ENCODE results near the gene MSH3.
"Not testable (repeated sequence)": the region's sequence is repeated elsewhere in the genome, so short reads cannot be mapped to it uniquely, and the experiment has no call there.

MSH3 gene

DNA sequence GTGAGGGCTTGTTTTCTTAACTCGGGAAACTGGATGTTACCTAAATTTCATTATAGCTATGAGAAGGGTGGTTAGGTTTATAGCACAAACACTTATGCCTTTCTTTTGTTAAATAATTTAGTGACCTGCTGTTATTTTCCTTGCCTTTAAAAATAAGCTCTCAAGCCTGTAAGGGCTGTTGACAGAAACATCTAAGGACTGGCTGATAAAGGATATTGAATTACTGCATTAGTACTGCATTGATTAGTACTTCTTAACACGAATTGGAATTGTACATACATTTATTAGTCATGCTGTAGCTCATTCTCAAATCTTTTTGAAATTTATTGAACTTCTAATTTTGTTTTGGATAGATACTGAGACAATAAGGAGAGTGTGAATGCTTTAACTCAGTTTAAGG lies 85.4 kb downstream of the MSH3 start:
- TF ChIP-seq, protein P1, sequence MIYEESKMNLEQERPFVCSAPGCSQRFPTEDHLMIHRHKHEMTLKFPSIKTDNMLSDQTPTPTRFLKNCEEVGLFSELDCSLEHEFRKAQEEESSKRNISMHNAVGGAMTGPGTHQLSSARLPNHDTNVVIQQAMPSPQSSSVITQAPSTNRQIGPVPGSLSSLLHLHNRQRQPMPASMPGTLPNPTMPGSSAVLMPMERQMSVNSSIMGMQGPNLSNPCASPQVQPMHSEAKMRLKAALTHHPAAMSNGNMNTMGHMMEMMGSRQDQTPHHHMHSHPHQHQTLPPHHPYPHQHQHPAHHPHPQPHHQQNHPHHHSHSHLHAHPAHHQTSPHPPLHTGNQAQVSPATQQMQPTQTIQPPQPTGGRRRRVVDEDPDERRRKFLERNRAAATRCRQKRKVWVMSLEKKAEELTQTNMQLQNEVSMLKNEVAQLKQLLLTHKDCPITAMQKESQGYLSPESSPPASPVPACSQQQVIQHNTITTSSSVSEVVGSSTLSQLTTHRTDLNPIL (CRISPR knock-in tag; IDR thresholded peaks at IDR 0.05; ENCODE audit: low read depth), result no peak
- no peak for TF ChIP-seq ESRRG (CRISPR knock-in tag; IDR thresholded peaks at IDR 0.05)
- TF ChIP-seq ARNTL (CRISPR knock-in tag; IDR thresholded peaks at IDR 0.05; ENCODE audit: borderline replicate concordance, low read depth), result no peak
- no peak for ATAC-seq

- not testable (repeated sequence) for ATAC-seq
These were observed 86.0 kb downstream of the MSH3 start for GRCh38 chr5:80740488-80740887.

DNA sequence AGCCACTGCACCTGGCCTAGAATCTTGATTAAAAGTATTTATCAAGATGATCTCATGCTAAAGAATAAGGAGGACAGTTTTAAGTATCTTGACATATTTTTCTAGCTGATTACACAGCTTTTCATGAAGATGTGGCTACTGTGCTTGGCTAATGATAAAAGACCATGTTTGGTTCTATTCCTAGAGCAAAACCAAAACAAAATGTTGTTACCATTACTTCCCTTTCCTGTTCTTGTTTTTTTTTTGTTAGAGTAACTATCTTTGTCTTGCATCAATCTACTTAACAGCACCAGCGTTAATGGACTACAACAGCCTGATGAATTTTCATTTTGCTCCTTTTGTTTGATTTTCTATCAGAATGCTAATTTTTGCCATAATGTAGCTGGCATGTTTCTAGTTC lies 86.5 kb downstream of the MSH3 start:
- no peak for TF ChIP-seq TCF4 (CRISPR knock-in tag; IDR thresholded peaks at IDR 0.05; ENCODE audit: borderline replicate concordance)
- TF ChIP-seq, protein P2, sequence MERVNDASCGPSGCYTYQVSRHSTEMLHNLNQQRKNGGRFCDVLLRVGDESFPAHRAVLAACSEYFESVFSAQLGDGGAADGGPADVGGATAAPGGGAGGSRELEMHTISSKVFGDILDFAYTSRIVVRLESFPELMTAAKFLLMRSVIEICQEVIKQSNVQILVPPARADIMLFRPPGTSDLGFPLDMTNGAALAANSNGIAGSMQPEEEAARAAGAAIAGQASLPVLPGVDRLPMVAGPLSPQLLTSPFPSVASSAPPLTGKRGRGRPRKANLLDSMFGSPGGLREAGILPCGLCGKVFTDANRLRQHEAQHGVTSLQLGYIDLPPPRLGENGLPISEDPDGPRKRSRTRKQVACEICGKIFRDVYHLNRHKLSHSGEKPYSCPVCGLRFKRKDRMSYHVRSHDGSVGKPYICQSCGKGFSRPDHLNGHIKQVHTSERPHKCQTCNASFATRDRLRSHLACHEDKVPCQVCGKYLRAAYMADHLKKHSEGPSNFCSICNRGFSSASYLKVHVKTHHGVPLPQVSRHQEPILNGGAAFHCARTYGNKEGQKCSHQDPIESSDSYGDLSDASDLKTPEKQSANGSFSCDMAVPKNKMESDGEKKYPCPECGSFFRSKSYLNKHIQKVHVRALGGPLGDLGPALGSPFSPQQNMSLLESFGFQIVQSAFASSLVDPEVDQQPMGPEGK (CRISPR knock-in tag; IDR thresholded peaks at IDR 0.05; ENCODE audit: borderline replicate concordance), result no peak
- TF ChIP-seq SNAI2 (CRISPR knock-in tag; IDR thresholded peaks at IDR 0.05), result no peak
- no peak for TF ChIP-seq ZNF8 (CRISPR knock-in tag; IDR thresholded peaks at IDR 0.05)
- no peak for TF ChIP-seq ZNF70 (CRISPR knock-in tag; IDR thresholded peaks at IDR 0.05)
- TF ChIP-seq ZFP3 (CRISPR knock-in tag; IDR thresholded peaks at IDR 0.05), result no peak
- TF ChIP-seq ARNTL (CRISPR knock-in tag; IDR thresholded peaks at IDR 0.05; ENCODE audit: borderline replicate concordance, low read depth), result no peak
- no peak for TF ChIP-seq CSDC2 (CRISPR knock-in tag; IDR thresholded peaks at IDR 0.05)
- no peak for TF ChIP-seq TSHZ2 (CRISPR knock-in tag; IDR thresholded peaks at IDR 0.05)
- TF ChIP-seq TOX (CRISPR knock-in tag; IDR thresholded peaks at IDR 0.05; ENCODE audit: borderline replicate concordance), result no peak
- no peak for TF ChIP-seq BACH2 (CRISPR knock-in tag; IDR thresholded peaks at IDR 0.05; ENCODE audit: borderline replicate concordance)
- TF ChIP-seq ZC3H10 (CRISPR knock-in tag; IDR thresholded peaks at IDR 0.05), result no peak
- no peak for TF ChIP-seq ESRRG (CRISPR knock-in tag; IDR thresholded peaks at IDR 0.05)
- TF ChIP-seq, protein P3, sequence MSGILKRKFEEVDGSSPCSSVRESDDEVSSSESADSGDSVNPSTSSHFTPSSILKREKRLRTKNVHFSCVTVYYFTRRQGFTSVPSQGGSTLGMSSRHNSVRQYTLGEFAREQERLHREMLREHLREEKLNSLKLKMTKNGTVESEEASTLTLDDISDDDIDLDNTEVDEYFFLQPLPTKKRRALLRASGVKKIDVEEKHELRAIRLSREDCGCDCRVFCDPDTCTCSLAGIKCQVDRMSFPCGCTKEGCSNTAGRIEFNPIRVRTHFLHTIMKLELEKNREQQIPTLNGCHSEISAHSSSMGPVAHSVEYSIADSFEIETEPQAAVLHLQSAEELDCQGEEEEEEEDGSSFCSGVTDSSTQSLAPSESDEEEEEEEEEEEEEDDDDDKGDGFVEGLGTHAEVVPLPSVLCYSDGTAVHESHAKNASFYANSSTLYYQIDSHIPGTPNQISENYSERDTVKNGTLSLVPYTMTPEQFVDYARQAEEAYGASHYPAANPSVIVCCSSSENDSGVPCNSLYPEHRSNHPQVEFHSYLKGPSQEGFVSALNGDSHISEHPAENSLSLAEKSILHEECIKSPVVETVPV (CRISPR knock-in tag; IDR thresholded peaks at IDR 0.05), result no peak
- TF ChIP-seq ISL1 (CRISPR knock-in tag; IDR thresholded peaks at IDR 0.05), result no peak
- no peak for ATAC-seq

DNA sequence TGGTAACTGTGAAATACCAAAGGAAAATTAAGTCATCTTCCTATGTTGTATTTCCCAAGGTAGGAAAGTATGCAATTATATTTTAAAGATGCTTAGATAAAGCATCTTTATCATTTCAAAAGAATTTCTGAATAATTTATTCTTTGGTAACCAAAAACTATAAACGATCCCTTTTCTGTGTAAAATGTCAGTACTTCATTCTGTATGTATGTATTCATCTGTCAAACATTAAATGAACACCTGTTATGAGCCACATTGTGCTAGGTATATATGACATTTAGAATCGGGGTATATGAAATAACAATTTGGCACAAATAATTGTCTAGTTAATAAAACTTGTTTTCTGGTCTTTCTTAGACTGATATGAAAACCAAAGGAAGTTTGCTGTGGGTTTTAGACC lies 89.7 kb downstream of the MSH3 start:
- no peak for ATAC-seq
- TF ChIP-seq TSHZ2 (CRISPR knock-in tag; IDR thresholded peaks at IDR 0.05), result no peak
- no peak for TF ChIP-seq ZNF8 (CRISPR knock-in tag; IDR thresholded peaks at IDR 0.05)
- TF ChIP-seq ESRRG (CRISPR knock-in tag; IDR thresholded peaks at IDR 0.05), result no peak
- no peak for TF ChIP-seq TCF4 (CRISPR knock-in tag; IDR thresholded peaks at IDR 0.05; ENCODE audit: borderline replicate concordance)
- TF ChIP-seq, protein P1 (CRISPR knock-in tag; IDR thresholded peaks at IDR 0.05; ENCODE audit: low read depth), result no peak
- no peak for TF ChIP-seq ARNTL (CRISPR knock-in tag; IDR thresholded peaks at IDR 0.05; ENCODE audit: borderline replicate concordance, low read depth)
- TF ChIP-seq, protein P3 (CRISPR knock-in tag; IDR thresholded peaks at IDR 0.05), result no peak
- TF ChIP-seq GLIS3 (CRISPR knock-in tag; IDR thresholded peaks at IDR 0.05), result no peak
- TF ChIP-seq PPARA (CRISPR knock-in tag; IDR thresholded peaks at IDR 0.05; ENCODE audit: borderline replicate concordance), result no peak
- no peak for TF ChIP-seq ISL1 (CRISPR knock-in tag; IDR thresholded peaks at IDR 0.05)
- TF ChIP-seq, protein P2 (CRISPR knock-in tag; IDR thresholded peaks at IDR 0.05; ENCODE audit: borderline replicate concordance), result no peak
- TF ChIP-seq ZNF70 (CRISPR knock-in tag; IDR thresholded peaks at IDR 0.05), result no peak
- TF ChIP-seq SNAI2 (CRISPR knock-in tag; IDR thresholded peaks at IDR 0.05), result no peak
- no peak for TF ChIP-seq RARB (CRISPR knock-in tag; IDR thresholded peaks at IDR 0.05)

Measured in SK-N-SH treated with all-trans-retinoic acid at 6 μM for 48 hours (cell line).